H1 (cell line): ENCODE measurements around the gene POU2F2. TPM values are rescaled to one million over a fixed set of nuclear protein-coding genes. Genes with fewer than 3 reads are reported as not detected.

Experiments used
- CEBPB ChIP-seq: IDR thresholded peaks from 2 replicates; pipeline ENCODE4 v1.6.1; 2012; ENCODE audit warnings: low read depth, low read length
- KDM1A ChIP-seq: fragments of 200-600, 300-600 bp; sonication (generic); IDR thresholded peaks from 2 replicates; pipeline ENCODE4 v1.7.1; 2016; ENCODE audit warnings: mild to moderate bottlenecking, low read length, borderline replicate concordance
- MAX ChIP-seq: IDR thresholded peaks from 2 replicates; pipeline ENCODE4 v1.6.1; 2012; ENCODE audit warnings: inconsistent platforms
- SRF ChIP-seq: IDR thresholded peaks from 2 replicates; pipeline ENCODE4 v1.6.1; 2011; ENCODE audit warnings: mild to moderate bottlenecking, low read depth, low read length, moderate library complexity
- SUZ12 ChIP-seq: fragments of 200-600 bp; sonication (generic); IDR thresholded peaks from 2 replicates; pipeline ENCODE4 v1.6.1; 2012; ENCODE audit warnings: mild to moderate bottlenecking, inconsistent platforms, low read length, moderate library complexity, mixed read lengths
- TAF7 ChIP-seq: optimal IDR thresholded peaks from 2 replicates; pipeline ENCODE3; 2011; ENCODE audit warnings: low read depth, mild to moderate bottlenecking, inconsistent platforms, low read length, moderate library complexity, borderline replicate concordance
- polyA plus RNA-seq, 7 experiments: library from polyadenylated mRNA; depleted of rRNA in 3 of 7; stranded (reverse) in 5 of 7; unstranded in 2 of 7; fragments of >200 nt in 5 of 7; fragments of 200-250 nt in 2 of 7; gene quantifications; 1 replicate in 5 of 7; 2 replicates in 1 of 7; 4 replicates in 1 of 7; pipeline versions ENCODE4 v1.2.1 to v1.2.3, GENCODE V29; 2011 to 2013; ENCODE audit warnings: missing spikeins in 2 of 7, mixed read lengths in 2 of 7
- total RNA-seq: library from RNA; stranded (reverse); fragmentation: NEBNext Ultra II Directional; extraction: Animal tissue kit (Norgen Biotek cat#: 25700); gene quantifications from 2 replicates; pipeline ENCODE4 v1.2.1, GENCODE V29; 2021
- TF ChIP-seq, protein P1 (sequence below): IDR thresholded peaks from 2 replicates; pipeline ENCODE4 v1.6.1; 2011; ENCODE audit warnings: low read depth, mild to moderate bottlenecking, low read length; ENCODE audit not compliant: insufficient read depth

POU2F2 gene
- total and polyA plus RNA-seq, 2 of the 8 experiments (the other 6 are each of a cell fraction or from before 2014, with no cell fraction given): 5.0 to 6.1 TPM

DNA sequence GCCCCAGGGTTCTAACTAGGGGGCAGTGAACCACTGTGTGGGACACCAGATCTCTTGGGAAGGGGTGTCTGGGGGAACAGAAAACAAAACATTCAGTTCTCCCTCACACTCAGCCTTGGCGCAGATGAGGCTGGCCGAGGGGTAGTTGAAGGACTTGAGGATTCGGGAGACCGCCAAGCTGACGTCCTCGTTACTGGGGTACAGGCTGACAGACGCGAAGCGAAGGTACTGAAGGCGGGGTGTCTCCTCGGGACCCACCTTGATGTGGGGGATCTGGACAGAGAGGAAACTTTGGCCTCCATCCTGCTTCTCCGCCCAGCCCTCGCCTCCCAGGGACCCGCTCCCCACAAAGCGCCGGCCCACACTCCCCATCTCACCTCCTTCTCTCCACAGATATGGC is 69.9 kb downstream of the POU2F2 start (continued):
- TF ChIP-seq, protein P1, sequence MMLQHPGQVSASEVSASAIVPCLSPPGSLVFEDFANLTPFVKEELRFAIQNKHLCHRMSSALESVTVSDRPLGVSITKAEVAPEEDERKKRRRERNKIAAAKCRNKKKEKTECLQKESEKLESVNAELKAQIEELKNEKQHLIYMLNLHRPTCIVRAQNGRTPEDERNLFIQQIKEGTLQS: no peak
- TF ChIP-seq SUZ12 (no peak), KDM1A (no peak), TAF7 (no peak), SRF (no peak), MAX (no peak), CEBPB (no peak)
